Stimulated activated CD4-positive, alpha-beta T cell treated with anti-CD3 and anti-CD28 coated beads, TNF-alpha, amount 100 ng/mL, for 24 hours (primary cell): ENCODE results near the gene RASD2.

Experiments
- DNase-seq, 3 experiments: peaks; one replicate each; pipeline ENCODE4 v3.0.0-alpha.2; 2020; ENCODE audit warnings: low read depth in 3 of 3

The RASD2 gene

DNA sequence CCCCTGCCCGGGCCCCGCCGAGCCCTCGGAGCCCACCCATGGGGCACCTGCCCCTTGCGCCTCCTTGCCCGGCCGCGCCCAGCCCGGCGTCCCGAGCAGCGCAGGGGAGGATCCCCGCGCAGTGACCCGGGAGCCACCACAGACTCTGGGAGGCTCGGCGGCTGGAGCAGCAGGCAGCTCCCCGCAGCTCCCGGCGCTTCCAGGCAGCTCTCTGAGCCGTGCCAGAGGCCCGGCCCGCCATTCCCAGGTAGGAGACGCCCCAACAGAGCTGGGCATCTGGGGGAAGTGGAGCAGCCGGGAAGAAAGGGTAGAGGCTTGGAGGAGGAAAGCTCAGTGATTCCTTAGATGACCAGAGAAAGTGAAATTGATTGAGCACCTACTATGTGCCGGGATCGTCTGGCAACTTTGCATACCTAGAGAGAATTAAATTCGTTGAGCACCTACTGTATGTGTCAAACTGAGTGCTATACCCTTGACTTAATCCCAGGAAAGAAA, 670 bp downstream of the RASD2 start:
- no peak for DNase-seq

DNA sequence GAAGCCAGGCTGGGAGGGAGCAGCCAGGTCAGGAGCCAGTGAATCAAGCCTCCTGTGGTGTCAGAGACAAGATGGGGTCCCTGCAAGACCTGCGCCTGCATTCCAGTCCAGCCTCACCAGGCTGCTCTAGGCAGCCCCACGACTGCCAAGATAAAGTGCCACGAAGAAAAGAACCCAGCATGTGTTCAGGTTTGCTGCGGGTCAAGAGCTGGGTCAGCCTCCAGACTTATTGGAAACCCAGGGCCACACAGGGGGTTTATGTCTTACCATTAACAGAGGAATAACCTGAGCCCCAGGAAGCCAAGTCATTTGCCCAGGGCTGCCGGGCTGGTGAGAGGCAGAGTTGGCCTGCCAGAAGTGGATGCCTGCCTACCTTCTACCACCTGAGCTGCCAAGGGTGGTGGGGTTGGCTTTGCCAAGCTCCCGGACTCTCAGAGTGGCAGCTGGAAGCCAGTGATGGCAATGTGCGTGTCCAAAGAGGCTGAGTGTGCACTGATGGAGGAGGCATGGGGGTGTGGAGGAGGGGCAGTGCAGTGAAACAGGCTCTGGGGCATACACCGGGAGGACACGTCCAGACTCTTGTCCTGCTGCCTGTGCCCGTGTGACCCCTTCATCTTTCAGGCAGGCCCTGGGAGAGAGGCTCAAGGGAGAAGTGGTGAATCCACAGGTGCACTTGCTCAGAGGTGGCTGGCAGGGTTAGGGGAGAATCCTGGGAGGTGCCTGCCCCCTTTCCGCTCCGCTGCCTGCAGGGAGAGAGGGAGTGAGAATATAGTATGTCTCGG, 1.7 kb downstream of the RASD2 start:
- no peak for DNase-seq

DNA sequence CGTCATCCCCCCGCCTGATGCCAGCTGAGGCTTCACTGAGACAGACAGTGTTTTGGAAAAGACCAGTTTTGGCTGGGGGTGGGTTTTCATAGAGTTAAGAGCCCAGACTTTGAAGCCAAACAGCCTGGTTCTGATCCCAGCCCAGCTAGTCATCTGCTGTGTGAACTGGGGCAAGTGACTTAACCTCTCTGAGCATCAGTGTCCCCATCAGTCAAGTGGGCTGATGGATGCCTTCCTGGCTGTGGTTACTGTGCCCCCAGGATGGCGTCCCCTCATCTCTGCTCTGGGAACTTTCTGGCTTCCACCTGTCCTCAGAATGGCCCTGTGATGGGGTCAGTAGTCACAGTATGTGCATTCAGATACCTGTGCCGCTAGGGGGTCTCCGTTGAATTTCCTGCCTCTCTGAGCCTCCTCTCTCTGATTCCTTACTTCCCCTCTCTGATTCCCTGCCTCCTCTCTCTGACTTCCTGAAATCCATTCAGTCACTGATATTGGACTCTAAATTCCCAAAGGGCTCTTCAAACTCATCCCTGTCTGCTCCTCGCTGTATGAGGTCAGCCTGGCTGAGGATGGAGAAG, 2.4 kb downstream of the RASD2 start:
- DNase-seq, result no peak

DNA sequence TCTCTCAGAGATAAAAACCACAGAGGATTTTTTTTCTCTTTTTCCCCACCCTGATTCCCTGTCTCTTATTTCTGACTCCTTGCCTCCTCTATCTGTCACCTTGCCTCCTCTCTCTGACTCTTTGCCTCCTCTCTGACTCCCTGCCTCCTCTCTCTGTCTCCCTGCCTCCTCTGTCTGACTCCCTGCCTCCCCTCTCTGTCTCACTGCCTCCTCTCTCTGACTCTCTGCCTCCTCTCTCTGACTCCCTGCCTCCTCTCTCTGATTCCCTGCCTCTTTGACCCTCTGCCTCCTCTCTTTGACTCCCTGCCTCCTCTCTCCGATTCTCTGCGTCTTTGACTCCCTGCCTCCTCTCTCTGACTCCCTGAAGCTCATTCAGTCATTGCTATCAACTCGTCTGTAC, 3.1 kb downstream of the RASD2 start:
- no peak for DNase-seq

DNA sequence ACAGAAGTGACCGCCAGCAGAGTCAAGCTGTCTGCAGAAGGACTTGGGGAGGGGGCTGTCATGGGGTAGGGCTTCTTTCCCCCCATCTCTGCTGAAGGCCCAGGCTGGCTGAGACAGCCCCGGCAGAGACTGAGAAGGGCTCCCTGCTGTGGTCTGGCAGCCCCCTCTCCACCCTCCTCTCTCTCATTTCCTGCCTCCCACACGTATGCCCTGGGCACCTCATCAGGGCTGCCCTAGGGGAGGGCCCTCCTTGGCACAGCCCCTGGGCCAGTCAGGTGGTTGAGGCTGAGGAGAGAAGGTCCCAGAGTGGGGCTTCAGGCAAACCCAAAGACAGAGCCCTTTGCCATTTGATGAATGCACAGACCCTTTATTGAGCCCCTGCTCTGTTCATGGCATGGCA, 3.6 kb downstream of the RASD2 start:
- no peak for DNase-seq

DNA sequence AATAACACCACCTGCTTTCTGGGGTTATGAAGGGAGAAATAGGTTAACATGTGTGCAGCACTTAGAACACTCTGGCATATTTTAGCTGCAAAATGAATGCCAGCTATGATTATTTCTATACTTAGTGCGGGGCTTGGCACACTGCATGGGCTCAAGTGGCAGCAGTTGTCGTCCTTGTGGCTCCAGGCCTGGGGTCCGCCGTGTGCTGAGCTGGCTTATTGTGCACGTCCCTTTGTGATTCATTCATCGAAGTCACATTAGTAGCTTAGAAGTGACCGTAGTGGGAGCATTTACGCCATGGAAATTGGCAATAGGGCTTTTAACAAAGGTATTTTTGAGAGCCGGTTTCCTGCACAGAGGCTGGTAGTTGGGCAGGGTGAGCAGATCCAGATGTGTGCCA, 4.2 kb downstream of the RASD2 start:
- no peak for DNase-seq

DNA sequence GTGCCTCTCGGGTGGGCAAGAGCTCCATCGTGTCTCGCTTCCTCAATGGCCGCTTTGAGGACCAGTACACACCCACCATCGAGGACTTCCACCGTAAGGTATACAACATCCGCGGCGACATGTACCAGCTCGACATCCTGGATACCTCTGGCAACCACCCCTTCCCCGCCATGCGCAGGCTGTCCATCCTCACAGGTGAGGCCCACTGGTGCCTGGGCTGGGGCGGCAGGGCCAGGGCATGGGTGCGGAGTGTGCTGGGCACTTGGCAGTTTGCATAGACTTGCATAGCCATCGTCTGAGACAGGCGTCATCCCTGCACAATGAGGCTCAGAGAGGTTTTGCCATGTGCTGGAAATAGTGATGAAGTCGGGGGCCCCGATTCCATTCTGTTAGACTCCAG, 6.3 kb downstream of the RASD2 start:
- DNase-seq, result no peak

DNA sequence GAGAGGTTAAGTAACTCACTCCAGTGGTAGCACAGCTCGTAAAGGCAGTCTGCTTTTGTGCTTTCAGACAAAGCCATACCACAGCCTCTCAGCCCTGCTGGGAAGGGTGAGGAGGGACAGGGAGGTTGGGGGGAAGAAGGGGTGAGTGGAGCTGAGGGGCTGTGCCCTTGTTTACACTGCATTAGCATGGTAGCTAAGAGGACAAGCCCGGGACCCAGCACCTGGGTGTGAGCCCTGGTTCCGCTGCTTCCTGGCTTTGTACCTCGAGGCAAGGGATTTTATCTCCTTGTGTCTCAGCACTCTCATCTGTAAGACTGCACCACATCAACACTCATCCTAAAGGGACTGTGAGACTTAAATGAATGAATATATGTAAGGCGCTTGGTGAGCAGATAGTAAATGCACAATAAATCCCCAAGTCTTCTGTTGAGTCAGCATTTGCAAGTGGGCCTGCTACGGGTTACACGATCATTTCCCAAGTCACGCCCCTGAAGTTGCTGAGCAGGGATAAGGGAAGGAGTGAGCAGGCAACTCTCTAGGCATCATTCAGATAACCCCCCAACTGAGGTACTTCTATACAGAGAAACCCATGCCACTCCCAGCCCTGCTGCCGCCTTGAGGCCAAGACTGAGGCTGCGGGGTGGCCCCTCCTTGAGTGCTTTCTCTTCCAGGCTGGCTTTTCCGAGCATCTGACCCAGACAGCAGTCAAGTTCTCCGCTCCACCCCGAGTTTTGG, 7.5 kb downstream of the RASD2 start:
- DNase-seq, result no peak

DNA sequence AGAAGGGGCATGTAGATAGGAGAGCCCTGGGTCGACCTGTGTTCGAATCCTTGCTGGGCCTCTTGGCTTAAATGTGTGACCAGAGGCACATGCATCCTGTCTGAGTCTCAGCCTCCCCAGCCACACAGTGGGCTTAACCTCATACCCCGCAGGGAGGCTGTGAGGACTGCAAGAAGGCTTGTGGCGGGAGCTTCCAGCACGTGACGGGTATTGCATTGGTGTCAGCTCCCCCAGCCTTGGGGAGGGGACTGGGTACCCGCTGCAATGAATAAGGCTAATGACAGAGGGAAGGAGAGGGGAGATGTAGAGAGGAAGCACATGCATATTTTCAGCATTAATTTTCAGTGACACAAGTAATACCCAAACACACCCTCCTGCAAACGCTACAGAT, 8.1 kb downstream of the RASD2 start:
- no peak for DNase-seq

DNA sequence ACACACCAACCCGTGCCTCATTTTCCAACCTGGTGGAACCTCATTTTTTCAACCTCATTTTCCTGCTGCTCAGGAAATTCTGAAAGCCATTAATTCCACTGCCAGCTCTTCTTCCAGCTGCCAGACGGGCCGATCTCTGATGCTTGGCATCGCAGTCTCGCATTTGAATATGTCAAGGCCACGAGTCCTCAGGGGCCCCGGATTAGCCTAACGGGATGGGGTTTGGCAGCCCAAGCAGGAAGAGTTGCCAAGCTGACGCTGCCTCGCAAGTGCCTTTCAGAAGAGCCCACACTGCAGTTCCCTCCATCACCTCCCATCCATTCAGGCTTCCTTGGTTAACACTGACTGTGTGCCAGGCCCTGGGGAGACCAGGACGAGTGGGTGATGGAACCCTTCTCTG, 8.7 kb downstream of the RASD2 start:
- DNase-seq, result no peak

DNA sequence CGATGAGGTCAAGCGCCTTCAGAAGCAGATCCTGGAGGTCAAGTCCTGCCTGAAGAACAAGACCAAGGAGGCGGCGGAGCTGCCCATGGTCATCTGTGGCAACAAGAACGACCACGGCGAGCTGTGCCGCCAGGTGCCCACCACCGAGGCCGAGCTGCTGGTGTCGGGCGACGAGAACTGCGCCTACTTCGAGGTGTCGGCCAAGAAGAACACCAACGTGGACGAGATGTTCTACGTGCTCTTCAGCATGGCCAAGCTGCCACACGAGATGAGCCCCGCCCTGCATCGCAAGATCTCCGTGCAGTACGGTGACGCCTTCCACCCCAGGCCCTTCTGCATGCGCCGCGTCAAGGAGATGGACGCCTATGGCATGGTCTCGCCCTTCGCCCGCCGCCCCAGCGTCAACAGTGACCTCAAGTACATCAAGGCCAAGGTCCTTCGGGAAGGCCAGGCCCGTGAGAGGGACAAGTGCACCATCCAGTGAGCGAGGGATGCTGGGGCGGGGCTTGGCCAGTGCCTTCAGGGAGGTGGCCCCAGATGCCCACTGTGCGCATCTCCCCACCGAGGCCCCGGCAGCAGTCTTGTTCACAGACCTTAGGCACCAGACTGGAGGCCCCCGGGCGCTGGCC, 11.0 kb downstream of the RASD2 start:
- DNase-seq, result no peak

DNA sequence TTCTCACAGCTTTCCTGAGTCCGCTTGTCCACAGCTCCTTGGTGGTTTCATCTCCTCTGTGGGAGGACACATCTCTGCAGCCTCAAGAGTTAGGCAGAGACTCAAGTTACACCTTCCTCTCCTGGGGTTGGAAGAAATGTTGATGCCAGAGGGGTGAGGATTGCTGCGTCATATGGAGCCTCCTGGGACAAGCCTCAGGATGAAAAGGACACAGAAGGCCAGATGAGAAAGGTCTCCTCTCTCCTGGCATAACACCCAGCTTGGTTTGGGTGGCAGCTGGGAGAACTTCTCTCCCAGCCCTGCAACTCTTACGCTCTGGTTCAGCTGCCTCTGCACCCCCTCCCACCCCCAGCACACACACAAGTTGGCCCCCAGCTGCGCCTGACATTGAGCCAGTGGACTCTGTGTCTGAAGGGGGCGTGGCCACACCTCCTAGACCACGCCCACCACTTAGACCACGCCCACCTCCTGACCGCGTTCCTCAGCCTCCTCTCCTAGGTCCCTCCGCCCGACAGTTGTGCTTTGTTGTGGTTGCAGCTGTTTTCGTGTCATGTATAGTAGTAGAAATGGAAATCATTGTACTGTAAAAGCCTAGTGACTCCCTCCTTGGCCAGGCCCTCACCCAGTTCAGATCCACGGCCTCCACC, 11.7 kb downstream of the RASD2 start:
- peak; percentile 65 to 83 (median 77) for DNase-seq

DNA sequence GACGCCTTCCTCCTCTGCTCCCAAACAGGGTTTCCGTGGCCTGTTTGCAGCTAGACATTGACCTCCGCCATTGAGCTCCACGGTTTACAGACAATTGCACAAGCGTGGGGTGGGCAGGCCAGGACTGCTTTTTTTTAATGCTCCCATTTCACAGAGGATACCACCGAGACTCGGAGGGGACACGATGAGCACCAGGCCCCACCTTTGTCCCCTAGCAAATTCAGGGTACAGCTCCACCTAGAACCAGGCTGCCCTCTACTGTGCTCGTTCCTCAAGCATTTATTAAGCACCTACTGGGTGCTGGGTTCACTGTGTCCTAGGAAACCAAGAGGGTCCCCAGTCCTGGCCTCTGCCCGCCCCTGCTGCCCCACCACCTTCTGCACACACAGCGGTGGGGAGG, 12.2 kb downstream of the RASD2 start:
- DNase-seq, result no peak

DNA sequence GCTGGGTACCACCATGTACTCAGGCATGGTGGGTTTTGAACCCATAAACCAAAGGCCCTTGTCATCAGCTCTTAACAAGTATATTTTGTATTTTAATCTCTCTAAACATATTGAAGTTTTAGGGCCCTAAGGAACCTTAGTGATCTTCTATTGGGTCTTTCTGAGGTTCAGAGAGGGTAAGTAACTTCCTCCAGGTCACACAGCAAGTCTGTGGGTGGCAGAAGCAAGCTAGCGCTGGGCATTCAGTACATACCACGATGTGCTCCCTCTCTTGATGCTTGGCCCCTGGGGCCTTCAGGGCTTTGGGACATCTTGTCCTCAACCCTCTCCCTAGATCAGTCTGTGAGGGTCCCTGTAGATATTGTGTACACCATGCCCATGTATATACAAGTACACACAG, 12.7 kb downstream of the RASD2 start:
- DNase-seq, result no peak

DNA sequence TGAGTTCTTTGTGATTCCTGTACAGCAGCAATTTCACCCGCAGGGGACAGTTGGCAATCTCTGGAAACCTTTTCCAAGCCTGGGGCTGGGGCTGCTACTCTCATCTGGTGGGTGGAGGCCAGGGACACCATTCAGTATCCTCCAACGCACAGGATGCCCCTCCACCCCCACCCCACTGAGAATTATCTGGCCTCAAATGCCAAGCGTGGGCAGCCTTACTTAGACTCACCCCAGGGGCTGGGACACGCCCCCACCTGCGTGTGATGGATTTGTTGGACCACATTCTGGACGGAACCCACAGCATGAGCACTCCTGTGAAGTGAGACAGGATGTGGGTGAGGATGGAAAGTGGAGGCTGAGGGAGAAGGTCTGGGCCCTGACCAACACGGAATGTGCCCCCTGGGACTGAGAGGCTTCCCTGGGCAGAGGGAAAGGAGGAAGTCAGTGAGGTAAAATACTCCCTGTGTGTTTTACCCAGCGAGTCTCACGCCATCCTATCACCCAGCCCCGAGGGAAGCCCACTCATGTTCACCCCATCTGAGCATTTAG, 13.7 kb downstream of the RASD2 start:
- no peak for DNase-seq

DNA sequence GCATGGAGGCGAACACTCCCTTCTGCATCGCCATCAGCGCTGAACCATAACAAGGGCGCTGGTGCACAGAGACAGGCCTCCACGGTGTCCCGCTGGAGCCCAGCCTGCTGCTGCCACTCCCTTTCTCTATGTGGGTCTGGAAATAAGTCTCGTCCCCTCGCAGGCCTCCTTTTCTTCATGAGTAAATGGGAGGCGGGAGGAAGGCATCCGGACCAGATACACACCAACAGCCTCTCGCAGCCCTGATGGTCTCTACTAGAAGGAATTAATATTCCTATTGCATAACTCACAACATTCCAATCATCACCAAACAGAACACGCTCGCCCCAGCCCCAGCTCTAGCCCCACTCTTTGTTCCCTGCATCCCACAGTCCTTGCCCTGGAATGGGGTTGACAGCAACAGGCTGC, 14.9 kb downstream of the RASD2 start:
- no peak for DNase-seq

DNA sequence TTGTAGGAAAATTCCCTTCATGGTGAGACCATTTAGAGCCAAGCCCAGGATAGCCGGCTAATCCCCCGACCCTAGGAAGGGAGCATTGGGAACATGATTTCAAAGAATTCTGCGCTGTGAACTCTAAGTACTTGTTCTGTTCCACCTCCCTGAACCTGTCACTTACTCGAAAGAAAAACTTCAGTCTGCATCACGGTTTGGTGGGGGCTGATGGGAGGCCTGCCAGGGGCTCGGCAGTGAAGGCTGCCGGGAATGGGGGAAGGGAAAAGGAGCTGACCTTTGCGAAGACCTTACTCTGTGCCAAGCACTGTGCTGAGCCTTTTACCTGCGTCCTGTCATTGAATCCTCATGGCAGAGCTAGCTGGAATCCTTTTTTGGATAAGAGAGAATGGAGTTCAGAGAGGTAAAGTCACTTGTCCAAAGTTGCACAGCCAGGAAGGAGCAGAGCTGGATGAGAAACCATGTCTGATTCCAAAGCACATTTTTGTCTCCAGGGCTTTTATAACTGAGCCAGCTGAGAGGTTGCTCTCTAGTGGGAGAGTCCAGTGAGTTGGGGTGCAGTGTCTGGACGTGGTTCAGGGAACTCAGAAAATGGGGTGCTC, 15.4 kb downstream of the RASD2 start:
- no peak for DNase-seq

DNA sequence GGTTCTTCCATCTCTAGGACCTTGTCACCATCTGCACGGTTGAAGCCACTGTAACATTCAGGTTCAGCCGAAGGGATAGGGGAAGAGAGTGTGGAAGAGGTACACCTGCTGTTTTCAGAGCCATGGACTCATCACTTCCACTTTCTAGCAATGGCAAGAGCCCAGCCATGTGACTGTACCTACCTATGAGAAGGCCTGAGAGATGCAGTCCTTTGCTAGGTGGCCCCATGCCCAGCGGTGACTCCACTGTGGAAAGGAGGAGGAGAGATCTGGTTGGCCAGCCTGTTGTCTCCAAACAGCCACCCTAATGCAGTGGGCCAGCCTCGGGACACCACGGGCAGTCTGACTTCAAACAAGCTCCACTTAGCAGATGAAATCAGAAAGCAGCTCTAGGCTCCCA, 16.0 kb downstream of the RASD2 start:
- DNase-seq, result no peak

DNA sequence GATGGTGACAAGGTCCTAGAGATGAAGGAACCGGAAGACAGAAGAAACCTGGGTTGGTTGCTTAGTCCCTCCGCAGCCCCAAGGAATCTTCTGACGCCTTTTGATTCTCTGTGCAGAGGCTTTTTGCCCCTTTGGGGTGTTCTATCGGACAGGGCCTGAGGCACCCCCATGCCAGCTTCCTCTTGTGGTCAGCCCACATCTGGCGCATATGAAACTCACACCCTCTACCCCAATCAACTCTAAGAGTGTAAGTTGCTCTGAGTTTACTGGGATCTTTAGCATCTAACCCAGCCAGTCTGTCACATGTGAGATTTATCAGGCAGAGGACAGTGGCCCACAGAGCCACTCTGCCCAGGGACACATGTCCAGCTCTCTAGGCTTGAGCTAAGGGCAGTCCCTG, 17.4 kb downstream of the RASD2 start:
- DNase-seq, result no peak

DNA sequence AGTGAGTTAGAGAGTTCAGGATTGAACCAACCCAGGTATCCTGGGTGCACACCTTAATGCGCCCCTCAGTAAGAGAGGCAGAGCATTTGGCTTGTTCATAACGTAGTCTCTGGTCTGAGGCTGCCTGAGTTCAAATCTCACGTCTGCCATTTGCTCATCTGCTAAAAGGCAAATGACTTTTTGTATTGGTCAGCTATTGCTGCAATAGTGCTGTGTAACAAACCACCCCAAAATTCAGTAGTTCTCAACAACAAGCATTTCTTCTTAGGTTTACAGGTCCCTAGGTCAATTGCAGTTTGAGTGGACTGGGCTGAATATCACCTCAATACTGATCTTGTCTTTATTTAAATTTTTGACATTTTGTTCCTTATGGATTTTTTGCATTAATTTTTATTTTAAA, 18.1 kb downstream of the RASD2 start:
- no peak for DNase-seq

DNA sequence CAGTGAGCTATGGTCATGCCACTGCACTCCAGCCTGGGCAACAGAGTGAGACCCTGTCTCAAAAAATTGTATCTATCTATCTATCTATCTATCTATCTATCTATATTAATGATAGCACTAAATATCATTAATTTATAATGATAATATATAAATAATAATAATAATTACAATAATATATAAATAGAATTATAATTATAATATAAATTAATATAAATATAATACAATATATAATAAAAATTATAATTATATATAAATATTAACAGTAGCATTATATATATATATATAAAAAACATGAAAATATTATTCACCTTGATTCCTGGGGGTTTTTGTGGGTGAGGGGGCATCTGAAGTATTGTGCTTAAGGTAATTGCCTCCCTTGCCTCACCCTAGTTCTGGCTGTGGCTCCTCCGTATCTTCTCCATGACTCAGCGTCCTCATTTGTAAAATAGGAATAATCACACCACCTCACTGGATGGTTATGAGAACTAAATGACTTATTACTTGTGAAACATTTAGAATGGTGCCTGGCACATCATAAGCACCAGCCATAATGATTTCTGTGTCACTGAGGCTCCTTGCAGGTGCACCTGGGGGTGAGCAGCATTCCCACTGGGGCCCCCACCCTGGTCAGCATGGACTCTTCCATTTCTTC, 18.8 kb downstream of the RASD2 start:
- no peak for DNase-seq
